ENCODE data around the gene DAPK2.

- TF ChIP-seq POU6F1 (CRISPR knock-in tag; IDR thresholded peaks at IDR 0.05; ENCODE audit: borderline replicate concordance, low read depth) (no peak), ZNF70 (CRISPR knock-in tag; IDR thresholded peaks at IDR 0.05) (no peak), CSDC2 (CRISPR knock-in tag; IDR thresholded peaks at IDR 0.05) (no peak), ISL1 (CRISPR knock-in tag; IDR thresholded peaks at IDR 0.05) (no peak), ZNF565 (CRISPR knock-in tag; conservative IDR thresholded peaks at IDR 0.05; ENCODE audit: low read depth) (no peak), RARB (CRISPR knock-in tag; IDR thresholded peaks at IDR 0.05) (no peak), GLIS3 (CRISPR knock-in tag; IDR thresholded peaks at IDR 0.05) (no peak), ARNTL (CRISPR knock-in tag; IDR thresholded peaks at IDR 0.05; ENCODE audit: borderline replicate concordance, low read depth) (no peak), PPARA (CRISPR knock-in tag; IDR thresholded peaks at IDR 0.05; ENCODE audit: borderline replicate concordance) (no peak), TSHZ2 (CRISPR knock-in tag; IDR thresholded peaks at IDR 0.05) (no peak)
- TF ChIP-seq, protein P1, sequence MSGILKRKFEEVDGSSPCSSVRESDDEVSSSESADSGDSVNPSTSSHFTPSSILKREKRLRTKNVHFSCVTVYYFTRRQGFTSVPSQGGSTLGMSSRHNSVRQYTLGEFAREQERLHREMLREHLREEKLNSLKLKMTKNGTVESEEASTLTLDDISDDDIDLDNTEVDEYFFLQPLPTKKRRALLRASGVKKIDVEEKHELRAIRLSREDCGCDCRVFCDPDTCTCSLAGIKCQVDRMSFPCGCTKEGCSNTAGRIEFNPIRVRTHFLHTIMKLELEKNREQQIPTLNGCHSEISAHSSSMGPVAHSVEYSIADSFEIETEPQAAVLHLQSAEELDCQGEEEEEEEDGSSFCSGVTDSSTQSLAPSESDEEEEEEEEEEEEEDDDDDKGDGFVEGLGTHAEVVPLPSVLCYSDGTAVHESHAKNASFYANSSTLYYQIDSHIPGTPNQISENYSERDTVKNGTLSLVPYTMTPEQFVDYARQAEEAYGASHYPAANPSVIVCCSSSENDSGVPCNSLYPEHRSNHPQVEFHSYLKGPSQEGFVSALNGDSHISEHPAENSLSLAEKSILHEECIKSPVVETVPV (CRISPR knock-in tag; IDR thresholded peaks at IDR 0.05): no peak
- TF ChIP-seq, protein P2, sequence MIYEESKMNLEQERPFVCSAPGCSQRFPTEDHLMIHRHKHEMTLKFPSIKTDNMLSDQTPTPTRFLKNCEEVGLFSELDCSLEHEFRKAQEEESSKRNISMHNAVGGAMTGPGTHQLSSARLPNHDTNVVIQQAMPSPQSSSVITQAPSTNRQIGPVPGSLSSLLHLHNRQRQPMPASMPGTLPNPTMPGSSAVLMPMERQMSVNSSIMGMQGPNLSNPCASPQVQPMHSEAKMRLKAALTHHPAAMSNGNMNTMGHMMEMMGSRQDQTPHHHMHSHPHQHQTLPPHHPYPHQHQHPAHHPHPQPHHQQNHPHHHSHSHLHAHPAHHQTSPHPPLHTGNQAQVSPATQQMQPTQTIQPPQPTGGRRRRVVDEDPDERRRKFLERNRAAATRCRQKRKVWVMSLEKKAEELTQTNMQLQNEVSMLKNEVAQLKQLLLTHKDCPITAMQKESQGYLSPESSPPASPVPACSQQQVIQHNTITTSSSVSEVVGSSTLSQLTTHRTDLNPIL (CRISPR knock-in tag; IDR thresholded peaks at IDR 0.05; ENCODE audit: low read depth): no peak
- TF ChIP-seq, protein P3, sequence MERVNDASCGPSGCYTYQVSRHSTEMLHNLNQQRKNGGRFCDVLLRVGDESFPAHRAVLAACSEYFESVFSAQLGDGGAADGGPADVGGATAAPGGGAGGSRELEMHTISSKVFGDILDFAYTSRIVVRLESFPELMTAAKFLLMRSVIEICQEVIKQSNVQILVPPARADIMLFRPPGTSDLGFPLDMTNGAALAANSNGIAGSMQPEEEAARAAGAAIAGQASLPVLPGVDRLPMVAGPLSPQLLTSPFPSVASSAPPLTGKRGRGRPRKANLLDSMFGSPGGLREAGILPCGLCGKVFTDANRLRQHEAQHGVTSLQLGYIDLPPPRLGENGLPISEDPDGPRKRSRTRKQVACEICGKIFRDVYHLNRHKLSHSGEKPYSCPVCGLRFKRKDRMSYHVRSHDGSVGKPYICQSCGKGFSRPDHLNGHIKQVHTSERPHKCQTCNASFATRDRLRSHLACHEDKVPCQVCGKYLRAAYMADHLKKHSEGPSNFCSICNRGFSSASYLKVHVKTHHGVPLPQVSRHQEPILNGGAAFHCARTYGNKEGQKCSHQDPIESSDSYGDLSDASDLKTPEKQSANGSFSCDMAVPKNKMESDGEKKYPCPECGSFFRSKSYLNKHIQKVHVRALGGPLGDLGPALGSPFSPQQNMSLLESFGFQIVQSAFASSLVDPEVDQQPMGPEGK (CRISPR knock-in tag; IDR thresholded peaks at IDR 0.05; ENCODE audit: borderline replicate concordance): no peak
Observed at GRCh38 chr15:64045774-64046420, 388 bp downstream of the DAPK2 start.
